ENCODE data around the gene UIMC1.
A peak's percentile ranks its signal among the peaks of the same experiment; 100 is the strongest.
"Not testable (repeated sequence)": the region's sequence is repeated elsewhere in the genome, so short reads cannot be mapped to it uniquely, and the experiment has no call there.

Gene UIMC1

GRCh38 chr5:177005619-177006264 is 837 bp downstream of the UIMC1 start:
- peak; percentile 78 for DNase-seq

GRCh38 chr5:177004961-177005360 is 1.6 kb downstream of the UIMC1 start:
- DNase-seq, result no peak

- no peak for DNase-seq
Measured at GRCh38 chr5:177003649-177004048, 2.9 kb downstream of the UIMC1 start.

- DNase-seq, result not testable (repeated sequence)
Measured at GRCh38 chr5:176999526-176999925, 7.1 kb downstream of the UIMC1 start.

- no peak for DNase-seq
Measured at GRCh38 chr5:176998828-176999227, 7.8 kb downstream of the UIMC1 start.

GRCh38 chr5:176996780-176997179 is 9.8 kb downstream of the UIMC1 start:
- no peak for DNase-seq

- DNase-seq, result no peak
Measured at GRCh38 chr5:176995896-176996767, 10.4 kb downstream of the UIMC1 start.

GRCh38 chr5:176995122-176995490 is 11.5 kb downstream of the UIMC1 start:
- no peak for DNase-seq

- no peak for DNase-seq
Measured at GRCh38 chr5:176994460-176995121, 12.0 kb downstream of the UIMC1 start.

- not testable (repeated sequence) for DNase-seq
Measured at GRCh38 chr5:176993081-176993480, 13.5 kb downstream of the UIMC1 start.

GRCh38 chr5:176987583-176987982 is 19.0 kb downstream of the UIMC1 start:
- DNase-seq, result no peak

GRCh38 chr5:176986280-176986679 is 20.3 kb downstream of the UIMC1 start:
- DNase-seq, result no peak

- DNase-seq, result no peak
Measured at GRCh38 chr5:176985516-176985915, 21.1 kb downstream of the UIMC1 start.

GRCh38 chr5:176984176-176984575 is 22.4 kb downstream of the UIMC1 start:
- not testable (repeated sequence) for DNase-seq

- DNase-seq, result not testable (repeated sequence)
Measured at GRCh38 chr5:176983593-176983992, 23.0 kb downstream of the UIMC1 start.

GRCh38 chr5:176983112-176983511 is 23.5 kb downstream of the UIMC1 start:
- DNase-seq, result not testable (repeated sequence)

- DNase-seq, result no peak
Measured at GRCh38 chr5:176980818-176981217, 25.8 kb downstream of the UIMC1 start.

- DNase-seq, result no peak
Measured at GRCh38 chr5:176979669-176980068, 26.9 kb downstream of the UIMC1 start.

GRCh38 chr5:176965633-176966032 is 40.9 kb downstream of the UIMC1 start:
- DNase-seq, result no peak

- DNase-seq, result no peak
Measured at GRCh38 chr5:176959051-176959450, 47.5 kb downstream of the UIMC1 start.

- DNase-seq, result no peak
Measured at GRCh38 chr5:176956756-176957155, 49.8 kb downstream of the UIMC1 start.

GRCh38 chr5:176955895-176956294 is 50.7 kb downstream of the UIMC1 start:
- DNase-seq, result no peak

- DNase-seq, result no peak
Measured at GRCh38 chr5:176954050-176954449, 52.5 kb downstream of the UIMC1 start.
